Neuron (in vitro differentiated cells): Measurements from ENCODE around the gene GPSM3.

Experiments used
- H2AFZ ChIP-seq: one replicate; pipeline ENCODE4 v1.6.1; 2013; ENCODE audit warnings: low read depth, mild to moderate bottlenecking, inconsistent platforms, low read length, moderate library complexity
- H3K27me3 ChIP-seq: one replicate; pipeline ENCODE4 v1.6.1; 2013; ENCODE audit warnings: low read length; ENCODE audit not compliant: insufficient read depth
- H3K36me3 ChIP-seq: one replicate; pipeline ENCODE4 v1.6.1; 2013; ENCODE audit warnings: low read length; ENCODE audit not compliant: insufficient read depth
- H3K4me1 ChIP-seq: one replicate; pipeline ENCODE4 v1.6.1; 2013; ENCODE audit warnings: low read length; ENCODE audit not compliant: insufficient read depth
- H3K4me3 ChIP-seq: 2 replicates; pipeline ENCODE4 v1.5.1; 2013; ENCODE audit warnings: mild to moderate bottlenecking, low read length, moderate library complexity
- H3K9me3 ChIP-seq: one replicate; pipeline ENCODE4 v1.6.1; 2013; ENCODE audit warnings: low read length

The GPSM3 gene

GRCh38 chr6:32179766-32180405 lies 12.6 kb downstream of the GPSM3 start:
- peaks cover 29% of the 10 kb centered on the region for H3K4me1 ChIP-seq
- H3K4me3 ChIP-seq = no peak overlapping the region
- no peak overlapping the region for H2AFZ ChIP-seq
- H3K9me3 ChIP-seq = no peaks in the 10 kb centered on the region
- H3K27me3 ChIP-seq = no peaks in the 10 kb centered on the region
- H3K36me3 ChIP-seq = peaks cover 27% of the 10 kb centered on the region

GRCh38 chr6:32178547-32179440 lies 13.6 kb downstream of the GPSM3 start:
- Histone ChIP-seq H3K4me3 (peak overlapping the region; percentile 62), H3K27me3 (no peaks in the 10 kb centered on the region), H3K9me3 (no peaks in the 10 kb centered on the region), H2AFZ (no peak overlapping the region), H3K36me3 (peaks cover 34% of the 10 kb centered on the region), H3K4me1 (peaks cover 37% of the 10 kb centered on the region)

GRCh38 chr6:32177788-32178546 lies 14.5 kb downstream of the GPSM3 start, which contains the start of gene RNF5:
TSS of gene RNF5 (plus strand) at chr6:32178405. CDS start at chr6:32178512, 107 bp downstream.
- Histone ChIP-seq H3K4me1 (peaks cover 37% of the 10 kb centered on the region), H3K9me3 (no peaks in the 10 kb centered on the region), H2AFZ (no peak within 1 kb of the TSS), H3K27me3 (no peaks in the 10 kb centered on the region), H3K4me3 (peak within 1 kb of the TSS; percentile 62), H3K36me3 (peaks cover 31% of the 10 kb centered on the region)

GRCh38 chr6:32177183-32177787 lies 15.2 kb downstream of the GPSM3 start:
- Histone ChIP-seq H3K4me1 (peaks cover 37% of the 10 kb centered on the region), H3K9me3 (no peaks in the 10 kb centered on the region), H3K36me3 (peaks cover 24% of the 10 kb centered on the region), H3K27me3 (no peaks in the 10 kb centered on the region), H3K4me3 (peak overlapping the region; percentile 62), H2AFZ (no peak overlapping the region)

GRCh38 chr6:32176476-32177182 lies 15.8 kb downstream of the GPSM3 start:
- H3K27me3 ChIP-seq = no peaks in the 10 kb centered on the region
- H2AFZ ChIP-seq = no peak overlapping the region
- H3K4me1 ChIP-seq = peaks cover 37% of the 10 kb centered on the region
- H3K4me3 ChIP-seq = peak overlapping the region; percentile 62
- no peaks in the 10 kb centered on the region for H3K9me3 ChIP-seq
- H3K36me3 ChIP-seq = peaks cover 19% of the 10 kb centered on the region

- no peaks in the 10 kb centered on the region for H3K9me3 ChIP-seq
- peak within 1 kb of the TSS; percentile 62 for H3K4me3 ChIP-seq
- no peak within 1 kb of the TSS for H2AFZ ChIP-seq
- no peaks in the 10 kb centered on the region for H3K27me3 ChIP-seq
- peaks cover 37% of the 10 kb centered on the region for H3K4me1 ChIP-seq
- peaks cover 20% of the 10 kb centered on the region for H3K36me3 ChIP-seq
Observed at GRCh38 chr6:32175711-32176475, 16.6 kb downstream of the GPSM3 start, which contains the start of gene AGPAT1. TSS of gene AGPAT1 (minus strand) at chr6:32176084. CDS start at chr6:32171496, 4,588 bp downstream.

GRCh38 chr6:32175322-32175710 lies 17.1 kb downstream of the GPSM3 start:
- Histone ChIP-seq H3K36me3 (peaks cover 23% of the 10 kb centered on the region), H2AFZ (no peak overlapping the region), H3K4me1 (peaks cover 37% of the 10 kb centered on the region), H3K9me3 (no peaks in the 10 kb centered on the region), H3K27me3 (no peaks in the 10 kb centered on the region), H3K4me3 (peak overlapping the region; percentile 62)

GRCh38 chr6:32174416-32174815 lies 18.0 kb downstream of the GPSM3 start:
- Histone ChIP-seq H3K4me1 (peaks cover 32% of the 10 kb centered on the region), H3K36me3 (peaks cover 28% of the 10 kb centered on the region), H2AFZ (no peak overlapping the region), H3K27me3 (no peaks in the 10 kb centered on the region), H3K4me3 (peak overlapping the region; percentile 62), H3K9me3 (no peaks in the 10 kb centered on the region)

- Histone ChIP-seq H3K4me3 (no peak overlapping the region), H3K4me1 (peaks cover 23% of the 10 kb centered on the region), H2AFZ (no peak overlapping the region), H3K36me3 (peaks cover 38% of the 10 kb centered on the region), H3K27me3 (no peaks in the 10 kb centered on the region), H3K9me3 (no peaks in the 10 kb centered on the region)
Observed at GRCh38 chr6:32173051-32173727, 19.3 kb downstream of the GPSM3 start.

GRCh38 chr6:32171234-32171633 lies 21.2 kb downstream of the GPSM3 start:
- Histone ChIP-seq H3K27me3 (no peaks in the 10 kb centered on the region), H3K4me3 (no peak overlapping the region), H3K36me3 (peaks cover 55% of the 10 kb centered on the region), H3K4me1 (peaks cover 15% of the 10 kb centered on the region), H3K9me3 (no peaks in the 10 kb centered on the region), H2AFZ (no peak overlapping the region)

- no peak overlapping the region for H2AFZ ChIP-seq
- no peaks in the 10 kb centered on the region for H3K27me3 ChIP-seq
- H3K4me3 ChIP-seq = no peak overlapping the region
- peaks cover 59% of the 10 kb centered on the region for H3K36me3 ChIP-seq
- no peaks in the 10 kb centered on the region for H3K9me3 ChIP-seq
- peaks cover 14% of the 10 kb centered on the region for H3K4me1 ChIP-seq
Observed at GRCh38 chr6:32170294-32170693, 22.1 kb downstream of the GPSM3 start.
